GM04504 (cell line): ENCODE results near the gene PI4K2B.
A peak's percentile ranks its signal among the peaks of the same experiment; 100 is the strongest.
"Not testable (repeated sequence)": the region's sequence is repeated elsewhere in the genome, so short reads cannot be mapped to it uniquely, and the experiment has no call there.

ENCODE experiments used
- DNase-seq: peaks from one replicate; pipeline ENCODE4 v3.0.0-alpha.2; 2012; ENCODE audit warnings: low read depth

Gene PI4K2B

GRCh38 chr4:25242195-25242594 is 8.4 kb downstream of the PI4K2B start:
- not testable (repeated sequence) for DNase-seq

GRCh38 chr4:25245181-25245580 is 11.3 kb downstream of the PI4K2B start:
- DNase-seq: no peak

DNA sequence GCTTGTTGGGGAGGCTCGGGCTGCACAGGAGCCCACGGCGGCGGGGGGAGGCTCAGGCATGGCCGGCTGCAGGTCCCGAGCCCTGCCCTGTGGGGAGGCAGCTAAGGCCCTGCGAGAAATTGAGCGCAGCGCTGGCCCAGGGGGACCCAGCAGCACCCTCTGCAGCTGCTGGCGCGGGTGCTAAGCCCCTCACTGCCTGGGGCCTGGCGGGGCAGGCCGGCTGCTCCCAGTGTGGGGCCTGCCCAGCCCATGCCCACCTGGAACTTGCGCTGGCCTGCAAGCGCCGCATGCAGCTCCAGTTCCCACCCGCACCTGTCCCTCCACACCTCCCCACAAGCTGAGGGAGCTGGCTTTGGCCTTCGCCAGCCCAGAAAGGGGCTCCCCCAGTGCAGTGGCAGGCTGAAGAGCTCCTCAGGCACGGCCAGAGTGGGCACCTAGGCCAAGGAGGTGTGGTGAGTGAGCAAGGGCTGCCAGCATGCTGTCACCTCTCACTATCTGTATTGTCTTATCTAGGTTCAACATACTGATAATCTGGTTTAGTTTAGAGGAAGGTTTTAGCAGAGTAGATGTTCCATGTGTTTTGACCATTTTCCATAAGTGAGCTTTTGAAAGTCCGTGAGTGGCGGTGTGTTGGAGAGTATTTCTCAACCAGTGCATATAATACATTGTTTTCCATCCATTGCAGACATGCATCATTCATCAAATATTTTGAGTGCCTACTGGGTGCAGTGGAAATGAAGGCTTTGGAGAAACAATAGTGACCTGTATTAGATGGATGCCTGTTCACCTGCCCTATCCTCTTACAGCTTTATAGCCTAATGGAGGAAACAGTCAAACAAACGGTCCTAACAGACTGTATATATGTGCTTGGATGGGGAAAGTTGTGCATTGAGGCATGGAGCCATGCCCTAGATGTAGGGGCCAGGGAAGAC is 13.1 kb downstream of the PI4K2B start:
- DNase-seq: no peak

DNA sequence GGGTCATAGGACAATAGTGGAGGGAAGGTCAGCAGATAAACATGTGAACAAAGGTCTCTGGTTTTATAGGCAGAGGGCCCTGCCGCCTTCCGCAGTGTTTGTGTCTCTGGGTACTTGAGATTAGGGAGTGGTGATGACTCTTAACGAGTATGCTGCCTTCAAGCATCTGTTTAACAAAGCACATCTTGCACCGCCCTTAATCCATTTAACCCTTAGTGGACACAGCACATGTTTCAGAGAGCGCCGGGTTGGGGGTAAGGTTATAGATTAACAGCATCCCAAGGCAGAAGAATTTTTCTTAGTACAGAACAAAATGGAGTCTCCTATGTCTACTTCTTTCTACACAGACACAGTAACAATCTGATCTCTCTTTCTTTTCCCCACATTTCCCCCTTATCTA is 15.0 kb downstream of the PI4K2B start:
- DNase-seq: not testable (repeated sequence)

GRCh38 chr4:25249494-25249893 is 15.7 kb downstream of the PI4K2B start:
- DNase-seq: not testable (repeated sequence)

GRCh38 chr4:25252230-25253070 is 18.6 kb downstream of the PI4K2B start:
- no peak for DNase-seq

DNA sequence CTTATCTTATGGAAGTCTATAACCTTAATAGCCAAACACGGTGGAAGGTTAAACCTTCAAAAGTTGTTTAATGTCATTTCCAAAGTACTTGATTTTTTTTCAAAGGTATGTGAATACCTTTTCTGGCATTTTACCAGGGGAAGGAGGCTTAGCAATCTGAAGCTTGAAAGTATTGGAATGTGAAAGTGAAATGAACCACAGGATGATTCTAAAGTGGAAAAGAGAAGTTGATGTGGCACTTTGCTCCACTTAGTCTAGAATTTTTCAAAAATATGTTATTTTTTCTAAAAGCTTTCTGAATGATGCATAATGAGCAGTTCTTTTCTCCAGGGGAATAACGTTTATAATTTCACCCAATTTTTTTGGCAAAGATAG is 19.2 kb downstream of the PI4K2B start:
- no peak for DNase-seq

DNA sequence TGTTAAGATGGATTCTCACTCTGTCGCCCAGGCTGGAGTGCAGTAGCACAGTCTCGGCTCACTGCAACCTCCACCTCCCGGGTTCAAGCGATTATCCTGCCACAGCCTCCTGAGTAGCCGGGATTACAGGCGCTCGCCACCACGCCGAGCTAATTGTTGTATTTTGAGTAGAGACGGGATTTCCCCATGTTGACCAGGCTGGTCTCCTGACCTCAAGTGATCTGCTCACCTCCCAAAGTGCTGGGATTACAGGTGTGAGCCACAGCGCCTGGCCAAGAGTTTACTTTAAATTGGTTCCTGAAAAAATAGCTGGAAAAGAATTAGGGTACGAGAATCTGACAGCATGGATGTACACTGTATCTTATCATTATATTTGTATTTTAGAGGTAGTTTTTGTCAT is 20.0 kb downstream of the PI4K2B start:
- not testable (repeated sequence) for DNase-seq

DNA sequence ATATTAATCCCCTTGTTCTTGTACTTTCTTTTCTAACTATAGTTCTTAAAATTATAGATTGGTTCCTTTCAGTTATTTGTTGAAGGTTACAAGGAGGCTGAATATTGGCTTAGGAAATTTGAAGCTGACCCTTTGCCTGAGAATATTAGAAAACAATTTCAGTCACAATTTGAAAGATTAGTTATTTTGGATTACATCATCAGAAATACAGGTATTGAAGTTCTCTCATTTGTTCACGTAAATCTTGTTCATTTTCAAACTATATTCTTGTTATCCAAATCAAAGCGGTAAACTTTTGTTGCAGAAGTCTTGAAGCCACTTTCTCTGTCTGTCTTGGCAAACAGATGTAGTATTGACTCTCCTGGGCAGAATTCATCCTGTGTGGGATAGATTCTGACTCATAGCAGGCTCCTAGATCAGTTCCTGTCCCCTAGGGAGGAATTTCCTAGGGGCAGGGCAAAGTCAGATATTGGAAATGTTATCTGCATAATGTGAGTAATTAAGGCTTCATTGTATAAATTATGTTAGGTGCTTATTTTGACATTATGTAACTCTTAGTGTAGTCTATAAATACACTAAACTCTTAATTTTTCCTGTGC is 25.2 kb downstream of the PI4K2B start:
- DNase-seq: peak; percentile 8

- DNase-seq: no peak
These were observed 38.0 kb downstream of the PI4K2B start for GRCh38 chr4:25271866-25272265.

GRCh38 chr4:25280210-25280609 is 46.4 kb downstream of the PI4K2B start:
- DNase-seq: no peak

- DNase-seq: no peak
These were observed 50.1 kb downstream of the PI4K2B start for GRCh38 chr4:25283948-25284347.

DNA sequence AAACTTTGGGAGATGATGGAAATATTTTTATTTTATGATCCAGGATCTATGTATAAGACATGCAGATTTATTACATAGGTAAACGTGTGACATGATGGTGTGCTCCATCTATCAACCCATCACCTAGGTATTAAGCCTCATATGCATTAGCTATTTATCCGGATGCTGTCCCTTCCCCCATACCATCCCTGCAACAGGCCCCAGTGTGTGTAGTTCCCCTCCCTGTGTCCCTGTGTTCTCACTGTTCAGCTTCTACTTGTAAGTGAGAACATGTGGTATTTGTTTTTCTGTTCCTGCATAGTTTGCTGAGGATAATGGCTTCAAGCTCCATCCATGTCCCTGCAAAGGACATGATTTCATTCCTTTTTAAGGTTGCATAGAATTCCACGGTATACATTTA is 50.6 kb downstream of the PI4K2B start:
- DNase-seq: no peak

GRCh38 chr4:25290490-25291067 is 56.7 kb downstream of the PI4K2B start:
- DNase-seq: no peak

DNA sequence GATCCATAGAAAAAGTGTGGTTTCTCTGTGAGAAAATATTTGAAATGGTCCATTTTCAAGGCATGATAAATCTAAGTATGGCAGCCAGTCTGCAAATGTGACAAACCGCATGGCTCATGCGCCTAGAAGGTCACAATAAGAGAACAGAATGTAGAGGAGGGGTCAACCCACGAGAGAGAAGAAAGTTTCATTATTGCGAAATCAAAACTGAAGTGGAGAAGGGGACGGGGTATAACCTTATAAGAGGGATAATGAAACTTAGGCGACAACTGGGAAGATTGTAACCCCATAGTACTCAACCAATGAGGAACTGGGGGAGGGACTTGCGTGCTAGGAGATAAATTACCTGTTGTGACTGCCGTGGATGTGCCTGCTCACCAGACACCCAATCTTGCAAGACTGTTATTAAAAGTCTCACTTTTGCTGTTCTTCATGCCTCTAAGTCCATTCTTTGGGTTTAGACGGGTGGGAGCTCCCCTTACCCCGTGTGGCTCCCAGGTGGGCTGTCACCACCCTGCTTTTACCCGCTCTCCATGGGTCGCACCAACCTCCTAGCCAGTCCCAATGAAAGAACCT is 57.4 kb downstream of the PI4K2B start:
- DNase-seq: no peak

DNA sequence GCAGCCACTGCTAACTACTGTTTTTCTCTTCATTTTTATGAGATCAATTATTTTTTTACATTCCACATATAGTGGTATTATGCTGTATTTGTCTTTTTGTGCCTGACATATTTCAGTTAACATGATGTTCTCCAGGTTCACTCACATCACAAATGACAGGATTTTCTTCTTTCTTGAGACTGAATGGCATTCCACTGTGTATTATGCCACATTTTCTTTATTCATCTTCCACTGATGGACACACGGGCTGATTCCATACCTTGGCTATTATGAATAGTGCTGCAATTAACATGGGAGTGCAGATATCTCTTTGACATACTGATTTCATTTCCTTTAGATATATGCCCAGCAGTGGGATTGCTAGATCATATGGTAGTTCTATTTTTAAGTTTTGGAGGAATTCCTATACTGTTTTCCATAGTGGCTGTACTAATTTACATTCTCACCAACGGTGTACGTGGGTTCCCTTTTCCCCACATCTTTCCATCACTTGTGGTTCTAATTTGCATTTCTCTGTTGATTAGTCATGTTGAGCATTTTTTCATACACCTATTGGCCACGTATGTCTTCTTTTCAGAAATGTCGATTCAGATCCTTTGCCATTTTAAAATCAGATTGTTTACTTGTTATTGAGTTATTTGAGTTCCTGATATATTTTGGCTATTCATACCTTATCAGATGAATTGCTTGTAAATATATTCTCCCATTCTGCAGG is 63.9 kb downstream of the PI4K2B start:
- DNase-seq: no peak

- no peak for DNase-seq
These were observed 65.8 kb downstream of the PI4K2B start for GRCh38 chr4:25299476-25300203.

GRCh38 chr4:25301471-25301870 is 67.6 kb downstream of the PI4K2B start:
- no peak for DNase-seq

DNA sequence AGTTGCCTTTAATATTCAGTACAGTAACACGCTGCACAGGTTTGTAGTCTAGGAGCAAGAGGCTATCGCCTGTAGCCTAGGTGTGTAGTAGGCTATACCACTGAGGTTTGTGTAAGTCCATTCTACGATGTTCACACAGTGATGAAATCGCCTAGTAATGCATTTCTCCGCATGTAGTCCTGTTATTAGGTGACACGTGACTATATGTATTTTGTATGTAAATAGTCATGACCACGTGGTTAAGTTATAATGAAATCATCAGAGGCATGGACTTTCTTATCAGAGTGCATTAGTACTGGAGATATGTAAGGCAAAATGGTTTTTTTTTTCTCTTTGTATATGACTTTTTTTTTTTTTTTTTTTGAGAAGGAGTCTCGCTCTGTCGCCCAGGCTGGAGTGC is 68.8 kb downstream of the PI4K2B start:
- DNase-seq: no peak

- DNase-seq: no peak
These were observed 69.7 kb downstream of the PI4K2B start for GRCh38 chr4:25303578-25303977.
